ENCODE measurements around the gene SCAPER.
"Not testable (repeated sequence)": the region's sequence is repeated elsewhere in the genome, so short reads cannot be mapped to it uniquely, and the experiment has no call there.

The SCAPER gene

GRCh38 chr15:76772776-76773175 is 132.4 kb downstream of the SCAPER start:
- no peak for DNase-seq

GRCh38 chr15:76764004-76764403 is 141.1 kb downstream of the SCAPER start:
- no peak for DNase-seq

- DNase-seq: no peak
Measured at GRCh38 chr15:76763554-76763953, 141.6 kb downstream of the SCAPER start.

GRCh38 chr15:76756381-76756780 is 148.8 kb downstream of the SCAPER start:
- no peak for DNase-seq

GRCh38 chr15:76753771-76754170 is 151.4 kb downstream of the SCAPER start:
- no peak for DNase-seq

GRCh38 chr15:76753131-76753530 is 152.0 kb downstream of the SCAPER start:
- DNase-seq: no peak

- DNase-seq: peak; percentile 37
Measured at GRCh38 chr15:76752549-76752948, 152.6 kb downstream of the SCAPER start.

GRCh38 chr15:76737573-76737972 is 167.6 kb downstream of the SCAPER start:
- no peak for DNase-seq

- DNase-seq: not testable (repeated sequence)
Measured at GRCh38 chr15:76732321-76732720, 172.8 kb downstream of the SCAPER start.

GRCh38 chr15:76730262-76730661 is 174.9 kb downstream of the SCAPER start:
- DNase-seq: no peak

GRCh38 chr15:76718863-76719262 is 186.3 kb downstream of the SCAPER start:
- no peak for DNase-seq

GRCh38 chr15:76714950-76715349 is 190.2 kb downstream of the SCAPER start:
- DNase-seq: no peak

- DNase-seq: no peak
Measured at GRCh38 chr15:76711351-76711827, 193.8 kb downstream of the SCAPER start.

- not testable (repeated sequence) for DNase-seq
Measured at GRCh38 chr15:76704032-76704431, 201.1 kb downstream of the SCAPER start.

GRCh38 chr15:76696840-76697239 is 208.3 kb downstream of the SCAPER start:
- no peak for DNase-seq

- DNase-seq: not testable (repeated sequence)
Measured at GRCh38 chr15:76692546-76692945, 212.6 kb downstream of the SCAPER start.

- DNase-seq: not testable (repeated sequence)
Measured at GRCh38 chr15:76687592-76687991, 217.5 kb downstream of the SCAPER start.

GRCh38 chr15:76684002-76684401 is 221.1 kb downstream of the SCAPER start:
- DNase-seq: no peak

- DNase-seq: no peak
Measured at GRCh38 chr15:76682833-76683232, 222.3 kb downstream of the SCAPER start.

GRCh38 chr15:76682259-76682658 is 222.9 kb downstream of the SCAPER start:
- DNase-seq: no peak

GRCh38 chr15:76678766-76679165 is 226.4 kb downstream of the SCAPER start:
- no peak for DNase-seq

- DNase-seq: no peak
Measured at GRCh38 chr15:76674883-76675282, 230.3 kb downstream of the SCAPER start.

GRCh38 chr15:76669521-76670207 is 235.5 kb downstream of the SCAPER start:
- no peak for DNase-seq

GRCh38 chr15:76668900-76669299 is 236.2 kb downstream of the SCAPER start:
- DNase-seq: no peak

Measured in stimulated activated CD4-positive, alpha-beta T cell treated with anti-CD3 and anti-CD28 coated beads, Interleukin-4, amount 100 ng/mL, for 24 hours (primary cell).